Measurements from ENCODE around the gene ADORA2A.
A peak's percentile ranks its signal among the peaks of the same experiment; 100 is the strongest.

ADORA2A gene

GRCh38 chr22:24418786-24419474 is 8.5 kb upstream of the ADORA2A start:
- no peak for DNase-seq (ENCODE audit: low read depth)

DNA sequence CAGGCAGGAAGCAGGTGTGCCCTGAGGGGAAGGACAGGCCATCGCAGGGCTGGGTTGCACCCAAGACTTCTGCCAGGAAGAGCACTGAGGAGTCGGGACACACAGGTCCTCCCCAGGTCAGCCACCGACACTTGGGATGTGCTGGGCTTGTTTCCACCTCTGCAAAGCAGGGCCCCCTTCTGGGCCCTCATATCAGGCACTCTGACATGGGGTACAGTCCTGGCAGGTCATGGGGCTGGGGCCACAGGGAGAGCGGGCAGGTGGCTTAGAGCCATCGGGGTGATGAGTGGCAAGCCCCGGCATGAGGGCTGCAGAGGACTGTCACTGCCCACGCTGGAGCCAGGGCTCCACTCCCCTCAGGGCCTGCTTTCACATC is 7.9 kb upstream of the ADORA2A start:
- DNase-seq (ENCODE audit: low read depth) = no peak

DNA sequence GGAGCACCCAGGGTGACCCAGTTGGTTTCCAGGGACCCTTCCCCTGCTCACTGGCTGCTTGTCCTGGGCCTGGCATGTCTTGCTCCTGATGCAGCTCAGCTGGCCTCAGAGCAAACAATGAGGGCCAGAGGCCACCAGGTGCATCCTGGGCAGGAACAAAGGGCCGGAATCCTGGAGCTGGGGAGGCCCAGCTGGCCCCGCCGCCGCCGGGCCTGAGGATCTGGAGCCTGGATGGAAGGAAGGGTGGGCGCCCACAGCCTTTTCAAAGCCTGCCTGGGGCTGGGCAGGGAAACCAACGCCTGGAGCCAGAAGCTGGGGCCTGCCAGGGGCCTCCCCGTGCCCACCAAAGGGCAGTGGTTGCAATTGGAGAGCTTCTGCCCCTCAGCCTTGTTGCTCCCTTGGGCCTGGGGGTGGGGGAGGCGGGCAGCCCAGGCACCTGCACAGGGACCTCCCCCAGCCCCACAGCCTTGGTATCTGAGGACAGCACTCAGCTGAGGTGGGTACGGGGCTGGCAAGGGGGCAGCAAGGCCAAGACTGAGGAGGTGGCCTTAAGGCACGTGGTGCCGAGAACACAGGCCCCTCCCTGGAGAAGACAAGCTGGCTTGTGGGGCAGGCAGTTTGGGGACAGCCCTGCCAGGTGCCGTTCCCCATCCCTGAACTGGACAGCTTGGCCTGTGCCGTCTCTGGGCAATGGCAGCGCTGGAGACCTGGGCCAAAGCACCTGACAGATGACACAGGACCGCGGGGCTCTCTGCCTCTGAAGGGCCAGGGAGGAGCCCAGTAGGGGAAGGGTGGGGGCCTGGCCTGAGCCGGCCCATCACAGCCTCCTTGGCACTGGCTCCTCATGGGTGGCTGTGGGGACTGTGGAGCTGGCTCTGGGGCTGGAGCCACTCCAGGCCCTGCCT is 7.1 kb upstream of the ADORA2A start:
- no peak for DNase-seq (ENCODE audit: low read depth)

DNA sequence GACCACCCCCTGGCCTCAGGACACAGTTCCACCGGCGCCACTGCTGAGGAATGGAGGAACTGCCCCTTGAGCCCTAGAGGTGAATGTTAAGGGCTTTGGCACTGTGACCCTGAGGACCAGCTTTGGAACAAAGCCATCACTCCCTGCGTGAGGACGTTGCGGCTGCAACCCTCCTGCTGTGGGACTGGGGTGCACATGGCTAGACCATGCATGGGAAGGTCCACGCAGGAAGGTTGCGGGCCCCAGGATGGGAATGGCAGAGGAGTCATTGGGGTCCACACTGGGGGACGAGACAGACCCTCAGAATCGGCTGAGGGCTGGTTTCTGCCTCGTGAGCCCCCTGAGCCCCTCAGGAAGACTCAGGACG is 6.4 kb upstream of the ADORA2A start:
- no peak for DNase-seq (ENCODE audit: low read depth)

- DNase-seq (ENCODE audit: low read depth) = no peak
These were observed 5.9 kb upstream of the ADORA2A start for GRCh38 chr22:24421428-24421931.

DNA sequence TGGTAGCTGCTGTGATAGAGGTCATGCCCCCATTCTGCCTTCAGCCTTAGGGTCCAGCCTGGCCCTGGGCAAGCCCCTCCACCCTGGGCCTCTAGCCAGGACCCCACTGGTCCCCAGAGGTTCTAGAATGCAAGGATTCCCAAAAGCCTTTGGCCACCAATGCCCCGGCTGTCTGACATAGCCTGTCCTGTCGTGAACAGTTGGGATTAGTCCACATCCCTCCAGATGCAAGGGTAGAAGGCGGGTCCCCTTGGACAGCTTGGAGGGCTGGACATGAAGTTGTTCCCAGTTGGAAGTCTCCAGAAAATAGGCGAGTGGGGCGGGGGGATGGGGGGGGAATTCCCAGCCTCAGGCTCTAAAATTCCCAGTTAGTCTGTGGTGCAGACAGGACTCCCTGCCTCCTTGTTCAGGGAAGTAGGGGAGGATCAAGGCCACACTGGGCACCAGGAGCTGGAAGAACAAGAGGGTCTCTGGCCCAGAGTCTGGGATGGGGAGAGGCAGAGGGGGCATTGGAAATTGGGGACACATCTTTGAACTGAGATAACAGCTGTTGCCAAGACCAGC is 5.2 kb upstream of the ADORA2A start:
- no peak for DNase-seq (ENCODE audit: low read depth)

DNA sequence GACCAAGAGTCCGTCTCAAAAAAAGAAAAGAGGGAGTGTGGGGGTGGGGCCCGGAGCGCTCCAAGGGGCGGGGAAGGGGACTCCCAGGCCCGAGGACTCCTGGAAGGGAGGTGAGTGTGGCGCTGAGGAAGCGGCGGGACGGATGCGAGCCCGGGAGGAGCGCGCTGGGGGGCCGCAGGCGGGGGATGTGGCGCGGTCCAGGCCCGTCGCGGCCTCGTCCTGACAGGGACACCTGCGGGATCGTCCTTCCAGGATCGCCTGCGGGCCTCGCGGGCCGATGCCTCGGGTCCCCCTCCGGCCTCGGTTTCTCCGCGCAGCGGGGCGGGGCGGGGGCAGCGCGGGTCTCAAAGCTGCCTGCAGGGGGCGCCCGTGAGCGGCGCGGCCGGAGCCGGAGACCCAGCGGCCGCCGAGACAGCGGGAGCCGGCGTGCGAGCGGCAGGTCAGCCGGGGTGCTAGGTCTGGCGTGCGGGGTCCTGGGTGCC is 3.8 kb upstream of the ADORA2A start:
- DNase-seq (ENCODE audit: low read depth) = peak; percentile 40

DNA sequence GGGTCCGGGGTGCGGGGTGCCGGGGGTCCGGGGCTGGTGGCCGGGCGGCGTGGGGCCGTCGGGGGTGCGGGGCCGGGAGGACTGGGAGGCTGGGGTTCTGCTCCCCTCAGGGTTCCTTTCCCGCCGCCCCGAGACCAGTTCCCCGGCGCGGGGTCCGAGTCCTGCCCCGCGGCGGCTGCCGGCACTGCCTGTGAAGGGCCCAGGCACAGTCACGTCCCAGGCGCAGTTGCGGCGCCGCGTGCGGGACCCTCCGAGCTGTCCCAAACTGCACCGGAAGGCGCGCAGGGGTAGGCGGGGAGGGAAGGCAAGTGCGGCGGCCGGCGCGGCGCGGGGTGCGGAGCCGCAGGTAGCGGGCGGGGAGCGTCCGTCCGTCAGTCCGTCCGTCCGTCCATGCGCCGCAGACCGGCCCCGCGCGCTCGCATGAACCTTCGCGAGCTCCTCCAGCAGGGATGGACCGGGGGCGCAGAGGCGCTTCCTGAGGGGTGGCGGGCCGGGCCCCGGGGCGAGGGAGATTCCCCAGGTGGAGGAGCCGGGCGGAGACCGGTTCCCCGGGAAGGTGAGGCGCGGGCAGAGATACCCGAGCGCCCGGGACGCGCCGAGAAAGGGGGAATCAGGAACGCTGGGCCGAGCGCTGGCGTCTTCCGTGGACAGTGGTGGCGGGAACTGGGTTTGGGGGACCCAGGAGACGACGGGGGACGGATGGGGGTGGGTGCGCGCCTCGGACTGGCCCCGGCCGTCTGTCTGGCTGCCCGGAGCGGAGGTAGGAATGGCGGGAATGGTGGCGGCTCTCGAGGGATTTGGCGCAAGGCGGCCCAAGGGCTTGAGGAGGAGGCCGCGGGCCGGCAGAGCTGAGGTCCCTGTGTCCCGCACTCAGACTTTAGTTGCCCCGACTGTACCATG is 3.1 kb upstream of the ADORA2A start:
- DNase-seq (ENCODE audit: low read depth) = peak; percentile 38

DNA sequence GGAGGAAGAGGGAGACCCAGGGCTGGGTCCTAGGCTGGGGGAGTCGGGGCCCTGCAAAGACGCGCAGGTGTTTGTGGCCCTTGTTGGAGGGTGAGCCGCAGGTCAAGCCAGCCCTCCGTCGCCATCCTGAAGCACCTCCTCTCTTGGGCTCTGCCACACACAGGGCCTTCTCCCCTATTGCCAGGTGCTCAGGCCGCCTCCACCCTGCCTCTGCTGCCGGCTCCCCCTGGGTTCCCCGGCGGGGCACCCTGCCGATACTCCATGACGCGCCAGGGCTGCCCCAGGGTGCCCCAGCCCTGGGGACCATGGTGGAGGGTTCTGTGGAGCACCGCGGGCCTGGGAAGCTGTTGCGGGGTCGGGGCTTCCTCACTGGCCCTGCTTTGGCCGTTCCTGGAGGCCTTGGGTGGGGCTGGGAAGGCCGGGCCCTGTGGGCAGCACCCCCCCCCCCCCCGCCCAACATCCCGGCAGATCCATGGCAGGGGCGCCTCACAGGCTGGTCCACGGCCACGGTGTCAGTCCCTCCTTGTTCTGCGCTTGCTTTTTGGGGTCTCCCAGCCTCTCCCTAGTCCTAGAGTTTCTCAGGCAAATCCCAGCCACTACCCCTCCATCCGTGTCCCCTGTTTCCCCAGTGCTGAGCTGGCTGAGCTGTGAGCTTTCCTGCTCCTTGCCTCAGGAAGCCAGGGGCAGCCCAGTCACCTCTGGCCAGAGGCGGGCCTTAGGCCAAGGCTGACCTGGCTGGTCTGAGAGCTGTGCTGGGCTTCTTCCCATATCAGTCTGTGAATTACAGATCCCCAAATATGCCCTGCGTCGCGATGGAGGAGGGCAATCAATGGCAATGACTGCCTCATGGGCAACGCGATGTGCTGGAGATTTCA is 2.3 kb upstream of the ADORA2A start:
- DNase-seq (ENCODE audit: low read depth) = no peak

DNA sequence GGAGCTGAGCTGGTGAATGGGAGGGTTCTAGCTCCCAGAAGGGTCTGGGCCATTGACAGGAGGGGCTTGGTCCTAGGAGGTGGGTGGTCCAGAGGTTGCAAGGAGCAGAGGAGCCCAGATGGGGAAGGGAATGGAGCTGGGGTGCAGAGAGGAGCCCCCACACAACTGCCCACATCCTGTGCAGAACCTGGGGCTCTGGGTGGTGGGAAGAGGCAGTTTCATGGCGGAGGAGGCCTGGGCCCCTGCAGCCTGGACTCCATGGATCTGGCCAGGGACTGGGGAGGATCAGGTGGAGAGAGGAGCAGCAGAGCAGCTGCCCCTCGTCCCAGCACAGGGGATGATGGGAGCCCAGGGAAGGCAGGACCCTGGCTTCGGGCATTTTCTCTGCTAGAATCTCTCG is 963 bp upstream of the ADORA2A start:
- no peak for DNase-seq (ENCODE audit: low read depth)

DNA sequence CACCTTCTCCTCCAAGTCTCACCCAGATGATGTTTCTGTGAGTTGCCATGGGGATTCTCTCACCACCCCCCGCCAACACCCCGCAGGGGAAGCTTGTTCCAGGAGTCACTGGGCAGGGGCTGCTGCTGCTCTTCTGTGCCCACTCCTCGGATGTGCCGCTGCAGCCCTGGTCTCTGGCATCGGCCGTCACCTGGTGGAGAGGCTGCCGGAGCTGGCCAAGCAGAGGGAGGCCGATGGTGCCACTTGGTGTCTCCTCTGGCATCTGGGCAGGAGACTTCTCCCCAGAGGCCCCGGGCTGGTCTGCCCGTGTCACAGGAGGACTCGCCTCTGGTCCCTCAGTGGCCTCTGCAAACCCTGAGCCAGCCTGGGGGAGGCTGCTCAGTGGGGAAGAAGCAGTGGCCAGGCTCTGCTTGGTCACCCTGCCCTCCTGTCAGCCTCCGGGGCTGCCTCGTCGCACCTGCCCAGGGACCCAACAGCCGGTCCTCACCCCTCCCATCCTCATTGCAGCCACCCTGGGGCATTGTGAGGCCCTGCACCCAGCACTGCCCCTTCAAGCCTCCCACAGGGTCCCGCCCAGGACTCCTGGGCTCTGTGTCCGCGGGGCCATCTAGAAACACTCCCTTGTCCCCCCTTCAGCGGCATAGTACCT is 424 bp upstream of the ADORA2A start:
- DNase-seq (ENCODE audit: low read depth) = no peak

DNA sequence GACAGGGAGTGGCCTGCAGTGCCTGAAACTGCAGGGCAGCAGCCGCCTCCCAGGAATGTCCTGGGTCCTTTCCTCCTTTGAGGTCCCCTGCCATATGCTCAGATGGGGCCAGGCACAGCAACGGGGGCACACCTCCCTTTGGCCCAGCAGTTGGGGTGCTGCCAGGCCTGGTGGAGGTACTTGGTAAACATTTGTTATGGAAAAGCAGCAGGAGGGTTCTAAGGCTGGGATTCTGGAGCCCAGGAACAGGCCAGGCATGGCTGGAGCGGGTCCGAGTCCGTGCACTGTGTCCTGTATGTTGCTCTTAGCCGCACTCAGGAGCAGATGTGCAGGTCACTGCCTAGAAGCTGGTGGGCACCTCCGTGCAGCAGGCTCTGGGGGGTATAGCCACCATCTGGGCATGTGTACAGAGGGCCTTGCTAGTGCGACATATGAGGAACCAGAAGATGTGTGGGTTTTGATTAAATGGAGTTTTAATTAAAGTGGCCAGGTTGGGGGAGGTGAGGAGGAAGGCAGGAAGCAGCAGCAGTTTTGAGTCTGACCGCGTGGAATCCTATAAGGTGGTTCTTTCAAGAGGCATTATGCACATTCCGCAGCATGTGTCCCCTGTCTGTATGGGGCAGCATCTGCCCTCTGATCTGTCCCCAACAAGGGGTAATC is 1.5 kb downstream of the ADORA2A start:
- DNase-seq (ENCODE audit: low read depth) = no peak

GRCh38 chr22:24429411-24430365 is 2.3 kb downstream of the ADORA2A start:
- DNase-seq (ENCODE audit: low read depth) = peak; percentile 47

- no peak for DNase-seq (ENCODE audit: low read depth)
These were observed 3.3 kb downstream of the ADORA2A start for GRCh38 chr22:24430431-24431308.

DNA sequence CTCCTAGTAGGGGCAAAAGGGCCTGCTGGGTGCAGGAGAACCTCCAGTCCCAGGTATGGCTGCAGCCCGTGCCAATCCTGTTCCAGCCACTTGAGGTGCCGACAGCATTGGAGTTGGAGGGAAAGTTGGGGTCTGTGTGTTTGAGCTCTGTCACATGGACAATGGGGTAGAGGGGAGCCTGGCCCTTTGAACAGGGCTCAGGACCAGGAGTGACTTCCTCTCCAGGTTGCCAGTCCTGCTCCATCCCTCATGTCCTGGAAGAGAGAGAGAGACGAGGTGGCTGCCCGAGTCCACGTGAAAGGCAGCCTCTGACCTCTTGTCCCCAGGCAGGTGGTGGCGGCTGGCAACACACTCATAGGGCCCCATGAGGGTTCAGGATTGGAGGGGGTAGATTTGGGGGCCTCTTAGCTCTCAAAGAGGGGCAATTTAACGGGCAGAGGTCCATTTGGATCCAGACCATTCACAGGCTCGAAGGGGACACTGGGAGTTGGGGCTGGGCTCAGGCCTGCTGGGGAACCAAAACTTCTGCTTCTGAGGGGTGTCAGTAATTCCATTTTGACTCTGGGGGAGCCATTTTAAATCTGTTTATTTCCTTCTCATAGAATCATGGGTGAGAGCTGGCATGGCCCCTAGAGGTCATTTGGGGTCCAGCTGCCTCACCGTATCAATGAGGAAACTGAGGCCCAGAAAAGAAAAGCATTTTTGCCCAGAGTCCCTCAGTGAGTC is 4.1 kb downstream of the ADORA2A start:
- no peak for DNase-seq (ENCODE audit: low read depth)

GRCh38 chr22:24432059-24432853 is 4.9 kb downstream of the ADORA2A start:
- peak; percentile 55 for DNase-seq (ENCODE audit: low read depth)

Measured in stimulated activated CD4-positive, alpha-beta T cell treated with anti-CD3 and anti-CD28 coated beads, Interleukin-2, amount 100 ng/mL, for 4 hours (primary cell).